GM12864 (cell line): Measurements from ENCODE around the gene BMPR1B.

Experiments
- DNase-seq: peaks from one replicate; pipeline ENCODE4 v3.0.0-alpha.2; 2011; ENCODE audit warnings: low read depth
- H3K4me3 ChIP-seq: 2 replicates; pipeline ENCODE4 v1.5.1; 2011; ENCODE audit warnings: mild to moderate bottlenecking, low read depth, low read length, control low read depth
- TF ChIP-seq, protein P1 (sequence below): IDR thresholded peaks from 2 replicates; pipeline ENCODE4 v1.5.1; 2011; ENCODE audit warnings: low read depth, mild to moderate bottlenecking, moderate library complexity, low read length, control low read depth, inconsistent platforms; ENCODE audit errors: missing control alignments

BMPR1B gene

DNA sequence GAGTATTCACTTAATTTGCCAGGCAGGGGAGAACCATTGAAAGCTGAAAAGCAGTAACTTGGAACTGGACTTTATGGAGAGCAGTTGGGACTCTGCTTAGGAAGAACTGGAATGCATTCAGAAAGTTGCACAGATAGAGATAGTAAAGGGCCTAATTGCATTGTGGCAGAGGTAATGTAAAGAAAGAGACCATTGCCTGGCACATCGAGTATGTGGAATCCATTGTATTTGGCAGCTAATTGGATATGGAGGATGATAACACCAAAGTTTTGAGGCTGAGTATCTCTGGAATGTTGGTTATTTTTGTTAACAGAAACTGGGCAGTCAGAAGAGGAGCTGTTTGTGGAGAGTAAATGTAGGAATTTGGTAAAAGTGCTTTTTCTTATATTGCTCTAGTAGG is 169.9 kb downstream of the BMPR1B start:
- DNase-seq, result no peak
- TF ChIP-seq, protein P1, sequence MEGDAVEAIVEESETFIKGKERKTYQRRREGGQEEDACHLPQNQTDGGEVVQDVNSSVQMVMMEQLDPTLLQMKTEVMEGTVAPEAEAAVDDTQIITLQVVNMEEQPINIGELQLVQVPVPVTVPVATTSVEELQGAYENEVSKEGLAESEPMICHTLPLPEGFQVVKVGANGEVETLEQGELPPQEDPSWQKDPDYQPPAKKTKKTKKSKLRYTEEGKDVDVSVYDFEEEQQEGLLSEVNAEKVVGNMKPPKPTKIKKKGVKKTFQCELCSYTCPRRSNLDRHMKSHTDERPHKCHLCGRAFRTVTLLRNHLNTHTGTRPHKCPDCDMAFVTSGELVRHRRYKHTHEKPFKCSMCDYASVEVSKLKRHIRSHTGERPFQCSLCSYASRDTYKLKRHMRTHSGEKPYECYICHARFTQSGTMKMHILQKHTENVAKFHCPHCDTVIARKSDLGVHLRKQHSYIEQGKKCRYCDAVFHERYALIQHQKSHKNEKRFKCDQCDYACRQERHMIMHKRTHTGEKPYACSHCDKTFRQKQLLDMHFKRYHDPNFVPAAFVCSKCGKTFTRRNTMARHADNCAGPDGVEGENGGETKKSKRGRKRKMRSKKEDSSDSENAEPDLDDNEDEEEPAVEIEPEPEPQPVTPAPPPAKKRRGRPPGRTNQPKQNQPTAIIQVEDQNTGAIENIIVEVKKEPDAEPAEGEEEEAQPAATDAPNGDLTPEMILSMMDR, result no peak
- no peak overlapping the region for H3K4me3 ChIP-seq

DNA sequence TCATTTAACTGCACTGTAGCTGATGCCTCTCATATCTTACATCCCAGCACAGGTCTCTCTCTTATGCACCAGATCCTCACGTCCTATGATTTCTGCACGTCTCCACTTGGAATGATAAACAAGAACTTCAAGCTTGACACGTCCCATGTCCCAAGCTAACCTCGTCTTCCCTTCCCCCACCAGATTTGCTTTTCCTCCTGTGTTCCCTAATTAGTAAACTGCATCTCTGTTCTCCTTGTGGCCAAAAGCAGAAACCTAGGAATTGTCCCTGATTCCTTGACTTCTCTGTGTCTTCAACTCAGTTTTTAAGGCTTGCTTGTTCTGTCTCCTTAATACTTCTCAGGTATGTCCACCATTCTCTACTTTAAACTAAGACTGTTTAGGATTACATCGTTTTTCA is 171.9 kb downstream of the BMPR1B start:
- TF ChIP-seq, protein P1, result no peak
- no peak for DNase-seq
- no peak overlapping the region for H3K4me3 ChIP-seq

DNA sequence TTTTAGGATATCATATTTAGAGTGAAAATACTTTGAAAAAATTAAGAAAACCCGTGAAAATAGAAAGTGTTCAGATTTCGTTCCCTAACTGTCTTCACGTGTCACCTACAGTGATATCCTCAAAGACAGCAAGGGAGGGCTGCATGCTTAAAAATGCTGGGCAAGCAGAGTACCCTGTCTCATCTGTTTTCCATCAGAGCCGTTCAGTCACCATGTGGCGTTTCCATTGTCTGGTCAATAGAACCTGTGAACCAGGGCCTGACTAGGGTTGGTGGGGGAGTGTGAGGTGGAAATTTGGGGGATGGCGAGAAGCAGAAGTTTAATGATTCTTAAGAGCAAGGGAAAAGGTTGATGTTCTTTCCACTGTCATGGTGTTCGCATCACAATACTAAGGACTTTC is 173.9 kb downstream of the BMPR1B start:
- no peak overlapping the region for H3K4me3 ChIP-seq
- TF ChIP-seq, protein P1, result no peak
- DNase-seq, result no peak

DNA sequence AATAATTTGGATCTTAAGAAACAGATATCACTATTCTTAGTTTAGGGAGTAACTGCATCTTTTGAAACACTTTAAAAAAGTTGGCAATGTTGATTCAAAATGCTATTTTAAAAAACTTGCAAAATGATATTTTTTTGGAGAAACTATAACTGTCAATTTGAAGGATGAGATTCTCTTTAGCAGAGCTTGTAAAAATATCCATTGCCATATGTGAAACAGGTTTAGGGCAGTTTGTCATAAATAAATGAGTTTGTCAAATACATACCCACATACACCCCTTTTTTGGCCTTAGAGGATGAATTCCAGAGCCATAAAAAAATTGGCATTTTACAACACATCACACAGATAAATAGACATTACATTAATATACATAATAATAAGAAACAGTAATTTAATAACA is 174.6 kb downstream of the BMPR1B start:
- H3K4me3 ChIP-seq, result no peak overlapping the region
- TF ChIP-seq, protein P1, result no peak
- DNase-seq, result no peak

DNA sequence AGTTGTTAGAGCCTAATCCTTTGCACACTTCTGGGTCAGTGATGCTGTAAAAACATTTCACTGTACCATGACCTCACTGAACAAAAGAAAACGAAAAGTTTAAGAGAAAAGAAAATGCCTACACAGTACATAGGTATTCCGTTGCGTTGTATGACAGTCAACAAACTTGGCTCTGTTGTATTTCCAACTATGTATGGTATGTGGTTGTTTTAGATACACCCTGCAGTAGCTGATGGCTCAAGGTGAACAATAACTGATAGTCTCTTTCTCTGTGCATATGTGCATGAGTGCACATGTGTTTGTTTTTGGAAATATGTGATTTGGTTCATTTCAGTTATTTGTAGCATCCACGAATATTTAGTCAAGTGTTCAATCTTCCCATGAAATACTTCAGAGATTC is 176.0 kb downstream of the BMPR1B start:
- TF ChIP-seq, protein P1, result no peak
- H3K4me3 ChIP-seq, result no peak overlapping the region
- no peak for DNase-seq

DNA sequence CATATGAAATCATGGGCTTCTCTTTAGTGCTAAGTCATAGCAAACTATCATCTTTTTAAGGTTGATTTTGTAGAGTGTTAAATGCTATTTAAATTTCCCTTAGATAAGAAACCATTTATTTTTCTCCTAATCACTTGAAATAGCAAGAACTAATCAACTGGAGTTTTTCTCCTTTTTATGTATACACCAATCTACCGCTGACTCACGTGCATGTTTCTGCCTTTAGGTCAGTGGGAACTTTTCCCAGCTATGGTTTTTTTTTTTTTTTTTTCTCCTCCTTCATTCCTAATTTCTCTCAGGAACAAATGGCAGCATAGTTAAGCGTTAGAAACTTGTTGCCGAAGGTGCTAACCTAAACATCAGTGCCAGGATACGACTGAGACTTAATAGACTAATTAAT is 176.4 kb downstream of the BMPR1B start:
- TF ChIP-seq, protein P1, result no peak
- DNase-seq, result no peak
- no peak overlapping the region for H3K4me3 ChIP-seq

DNA sequence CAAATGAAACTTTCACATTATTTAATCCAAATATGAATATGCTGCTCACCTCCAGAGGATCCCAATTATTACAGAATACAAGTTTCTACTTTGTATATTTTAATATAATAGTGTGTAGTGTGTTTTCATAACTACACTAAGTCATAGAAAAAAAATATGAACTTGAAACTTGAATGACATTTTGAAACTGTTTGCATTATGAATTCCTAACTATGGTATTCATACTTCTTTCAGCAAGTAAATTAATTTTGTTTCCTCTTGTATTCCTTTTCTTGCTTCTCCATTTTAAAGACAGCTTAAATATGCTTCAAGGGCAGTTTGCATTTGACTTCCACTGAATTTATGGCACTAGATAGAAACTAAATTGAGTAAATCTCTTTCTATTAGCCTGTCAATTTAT is 177.1 kb downstream of the BMPR1B start:
- TF ChIP-seq, protein P1, result no peak
- DNase-seq, result no peak
- no peak overlapping the region for H3K4me3 ChIP-seq
